GM12872 (cell line): ENCODE data around the gene KRT1.

ENCODE experiments used
- CTCF ChIP-seq: IDR thresholded peaks from 3 replicates; pipeline ENCODE4 v1.5.1; 2011; ENCODE audit warnings: low read depth, mild to moderate bottlenecking, low read length, moderate library complexity; ENCODE audit not compliant: insufficient read depth

KRT1 gene

GRCh38 chr12:52686756-52687487 lies 6.7 kb upstream of the KRT1 start:
- no peak for TF ChIP-seq CTCF

GRCh38 chr12:52686063-52686462 lies 5.9 kb upstream of the KRT1 start:
- no peak for TF ChIP-seq CTCF

GRCh38 chr12:52685406-52685890 lies 5.2 kb upstream of the KRT1 start:
- no peak for TF ChIP-seq CTCF

GRCh38 chr12:52684431-52684830 lies 4.2 kb upstream of the KRT1 start:
- TF ChIP-seq CTCF, result no peak

- TF ChIP-seq CTCF, result no peak
These were observed 3.5 kb upstream of the KRT1 start for GRCh38 chr12:52683575-52684300.

- no peak for TF ChIP-seq CTCF
These were observed 2.8 kb upstream of the KRT1 start for GRCh38 chr12:52682938-52683574.

GRCh38 chr12:52682381-52682660 lies 2.1 kb upstream of the KRT1 start:
- no peak for TF ChIP-seq CTCF
